Subcutaneous abdominal adipose tissue (tissue), 5 donors: ENCODE data around the gene DHX58.
"Not testable (repeated sequence)": the region's sequence is repeated elsewhere in the genome, so short reads cannot be mapped to it uniquely, and the experiment has no call there.

ENCODE experiments used
- H3K27ac ChIP-seq: one replicate; pipeline ENCODE4 v1.7.0; 2013; ENCODE audit warnings: low read depth, mild to moderate bottlenecking, inconsistent platforms, low read length, moderate library complexity
- H3K27me3 ChIP-seq, 5 donors: one replicate each; pipeline ENCODE4 v1.7.0; 2013; ENCODE audit warnings: low read length in 5 of 5, inconsistent platforms in 1 of 5; ENCODE audit not compliant: control insufficient read depth in 5 of 5, insufficient read depth in 4 of 5
- H3K36me3 ChIP-seq, 5 donors: one replicate each; pipeline ENCODE4 v1.7.0; 2013; ENCODE audit warnings: low read length in 5 of 5; ENCODE audit not compliant: control insufficient read depth in 5 of 5, insufficient read depth in 5 of 5
- H3K4me1 ChIP-seq, 5 donors: one replicate each; pipeline ENCODE4 v1.7.0; 2013; ENCODE audit warnings: low read length in 5 of 5, mild to moderate bottlenecking in 3 of 5, moderate library complexity in 1 of 5; ENCODE audit not compliant: control insufficient read depth in 5 of 5, insufficient read depth in 5 of 5
- H3K4me3 ChIP-seq, 5 donors: one replicate each; pipeline ENCODE4 v1.7.0; 2013; ENCODE audit warnings: low read length in 5 of 5, low read depth in 1 of 5
- H3K9ac ChIP-seq, 5 donors: one replicate each; pipeline ENCODE4 v1.7.0; 2013; ENCODE audit warnings: low read length in 5 of 5, mild to moderate bottlenecking in 4 of 5, moderate library complexity in 3 of 5
- H3K9me3 ChIP-seq, 5 donors: one replicate each; pipeline ENCODE4 v1.7.0; 2013; ENCODE audit warnings: low read length in 5 of 5; ENCODE audit not compliant: control insufficient read depth in 5 of 5
- donor health status: healthy.
- donor health status: healthy.
- donor health status: healthy.
- donor health status: healthy.
- donor health status: healthy.

The DHX58 gene

GRCh38 chr17:42140690-42141089 lies 28.2 kb upstream of the DHX58 start:
- not testable (repeated sequence) for H3K4me3 ChIP-seq, H3K27ac ChIP-seq, H3K9ac ChIP-seq, H3K9me3 ChIP-seq, H3K27me3 ChIP-seq
- peaks cover 18 to 68% (median 59%) of the 10 kb centered on the region in 5 donors for H3K4me1 ChIP-seq
- H3K36me3 ChIP-seq, result peaks cover 0 to 22% (median 15%) of the 10 kb centered on the region in 5 donors

DNA sequence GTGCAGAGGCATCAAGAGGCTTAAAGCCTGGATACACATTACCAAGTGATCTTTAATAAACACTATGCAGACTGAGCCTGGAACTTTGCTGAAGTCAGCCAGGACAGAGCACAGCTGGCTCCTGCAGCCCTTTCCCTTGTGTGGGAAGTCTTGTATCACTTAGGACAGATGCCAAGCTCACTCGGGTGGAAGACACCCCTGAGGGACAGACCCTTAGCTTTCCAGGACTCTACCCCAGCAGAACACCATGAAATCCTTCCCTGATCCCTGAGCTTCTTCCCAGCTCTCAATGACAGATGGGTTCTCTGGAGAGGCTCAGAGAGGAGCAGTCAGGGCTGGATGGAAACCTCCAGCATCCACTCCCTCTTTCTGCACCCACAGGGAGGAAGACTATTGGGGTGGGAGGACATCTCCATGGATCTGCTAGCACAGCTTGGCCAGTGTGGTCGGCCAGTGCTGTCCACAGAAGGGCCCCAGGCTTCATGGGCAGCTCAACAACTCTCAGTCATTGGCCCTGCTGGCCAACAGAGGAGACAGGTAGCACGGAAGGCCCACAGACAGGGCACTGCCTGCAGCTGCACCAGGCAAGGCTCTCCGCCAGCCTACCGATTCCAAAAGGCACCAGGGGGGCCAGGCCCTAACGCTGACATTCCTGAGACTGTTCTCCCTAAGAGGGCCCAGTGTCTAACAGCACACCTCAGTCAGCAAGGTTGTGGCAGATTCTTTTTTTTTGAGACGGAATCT lies 26.4 kb upstream of the DHX58 start:
- H3K27ac ChIP-seq, result peak overlapping the region; percentile 46
- H3K9me3 ChIP-seq, result no peaks in the 10 kb centered on the region
- no peaks in the 10 kb centered on the region for H3K27me3 ChIP-seq
- H3K36me3 ChIP-seq, result peaks cover 0 to 17% (median 9%) of the 10 kb centered on the region in 5 donors
- H3K4me3 ChIP-seq, result peak overlapping the region in 1 of 5 donors; percentile 8
- H3K4me1 ChIP-seq, result peaks cover 23 to 86% (median 77%) of the 10 kb centered on the region in 5 donors
- H3K9ac ChIP-seq, result peak overlapping the region in 3 of 5 donors; percentile 19 to 22 (median 21)

- Histone ChIP-seq H3K36me3 (peaks cover 0 to 17% (median 7%) of the 10 kb centered on the region in 5 donors), H3K4me1 (peaks cover 38 to 88% (median 72%) of the 10 kb centered on the region in 5 donors), H3K27ac (peak overlapping the region; percentile 92), H3K4me3 (peak overlapping the region in 4 of 5 donors; percentile 58 to 63 (median 60)), H3K9me3 (no peaks in the 10 kb centered on the region), H3K9ac (peak overlapping the region; percentile 34 to 68 (median 63)), H3K27me3 (no peaks in the 10 kb centered on the region)
Measured at GRCh38 chr17:42136654-42137051, 24.1 kb upstream of the DHX58 start.

DNA sequence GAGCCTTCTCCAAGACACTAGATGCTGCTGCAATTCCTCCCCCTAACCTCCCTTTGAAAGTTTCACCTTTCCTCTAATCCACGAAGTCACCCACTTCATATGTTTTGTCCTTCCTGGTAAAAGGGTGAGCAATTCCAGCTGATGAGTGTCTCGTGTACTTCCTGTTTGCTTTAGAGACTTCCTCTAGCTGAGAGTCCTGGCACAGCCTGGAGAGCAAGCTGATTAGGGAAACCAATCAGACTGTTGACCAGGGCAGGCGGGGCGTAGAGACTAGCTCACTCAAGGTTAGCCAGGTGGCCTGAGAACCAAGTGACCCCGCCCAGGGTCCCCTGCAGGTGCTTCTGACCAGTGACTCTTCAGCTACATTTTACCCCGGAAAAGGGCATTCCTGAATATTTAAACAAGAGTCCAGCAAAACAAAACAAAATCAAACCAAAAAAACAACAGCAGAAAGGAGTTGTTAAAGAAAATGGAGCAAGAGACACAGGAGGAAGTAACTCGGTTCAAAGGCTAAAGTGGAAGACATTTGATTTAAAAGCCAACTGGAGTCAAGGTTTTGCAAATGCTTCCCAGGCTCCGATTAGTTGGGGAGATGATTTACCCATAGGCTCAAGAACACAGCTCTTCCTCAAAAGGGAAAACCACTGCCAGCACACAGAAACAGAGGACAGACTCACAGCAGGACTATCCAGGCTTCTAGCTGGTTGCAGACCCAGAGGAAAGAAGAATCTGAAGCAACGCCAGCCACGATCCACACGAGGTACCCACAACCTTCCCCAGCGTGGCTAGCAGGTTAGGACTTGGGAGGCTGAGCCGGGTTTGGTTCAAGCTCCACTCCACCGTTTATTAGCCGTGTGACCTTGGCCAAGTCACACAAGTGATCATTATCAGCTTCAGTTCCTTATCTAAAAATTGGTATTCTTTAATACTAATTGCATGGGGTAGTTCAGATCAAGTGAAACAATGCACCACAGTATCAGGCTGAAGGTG lies 23.4 kb upstream of the DHX58 start:
- peaks cover 41 to 88% (median 71%) of the 10 kb centered on the region in 5 donors for H3K4me1 ChIP-seq
- H3K4me3 ChIP-seq, result peak overlapping the region; percentile 28 to 63 (median 59)
- peak overlapping the region; percentile 34 to 68 (median 63) for H3K9ac ChIP-seq
- H3K27me3 ChIP-seq, result no peaks in the 10 kb centered on the region
- H3K27ac ChIP-seq, result peak overlapping the region; percentile 92
- H3K9me3 ChIP-seq, result no peaks in the 10 kb centered on the region
- H3K36me3 ChIP-seq, result peaks cover 0 to 12% (median under 1%) of the 10 kb centered on the region in 5 donors

DNA sequence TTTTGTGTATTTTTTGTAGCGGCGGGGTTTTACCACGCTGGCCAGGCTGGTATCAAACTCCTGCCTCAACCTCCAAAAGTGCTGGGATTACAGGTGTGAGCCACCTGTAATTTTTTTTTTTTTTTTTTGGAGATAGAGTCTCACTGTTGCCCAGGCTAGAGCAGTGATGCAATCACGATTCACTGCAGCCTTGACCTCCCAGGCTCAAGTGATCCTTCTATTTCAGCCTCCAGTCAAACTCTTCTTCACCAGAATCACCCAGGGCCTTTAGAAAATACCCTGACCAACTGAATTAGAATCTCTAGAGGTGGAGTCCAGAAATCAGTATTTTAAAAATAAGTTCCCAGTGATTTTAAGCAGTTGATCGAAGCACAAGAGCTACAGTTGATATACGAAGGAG lies 22.6 kb upstream of the DHX58 start:
- peak overlapping the region in 2 of 5 donors; percentile 9 to 32 for H3K9ac ChIP-seq
- no peaks in the 10 kb centered on the region for H3K9me3 ChIP-seq
- H3K4me3 ChIP-seq, result peak overlapping the region in 3 of 5 donors; percentile 33 to 60 (median 58)
- peaks cover 0 to 18% (median 4%) of the 10 kb centered on the region in 5 donors for H3K36me3 ChIP-seq
- no peaks in the 10 kb centered on the region for H3K27me3 ChIP-seq
- peak overlapping the region; percentile 92 for H3K27ac ChIP-seq
- H3K4me1 ChIP-seq, result peaks cover 41 to 93% (median 78%) of the 10 kb centered on the region in 5 donors

GRCh38 chr17:42133461-42134041 lies 21.0 kb upstream of the DHX58 start:
- Histone ChIP-seq H3K27me3 (no peaks in the 10 kb centered on the region), H3K9me3 (no peaks in the 10 kb centered on the region), H3K4me1 (peaks cover 48 to 93% (median 78%) of the 10 kb centered on the region in 5 donors), H3K9ac (peak overlapping the region in 3 of 5 donors; percentile 29 to 44 (median 31)), H3K27ac (peak overlapping the region; percentile 92), H3K4me3 (no peak overlapping the region), H3K36me3 (peaks cover 0 to 29% (median 20%) of the 10 kb centered on the region in 5 donors)

DNA sequence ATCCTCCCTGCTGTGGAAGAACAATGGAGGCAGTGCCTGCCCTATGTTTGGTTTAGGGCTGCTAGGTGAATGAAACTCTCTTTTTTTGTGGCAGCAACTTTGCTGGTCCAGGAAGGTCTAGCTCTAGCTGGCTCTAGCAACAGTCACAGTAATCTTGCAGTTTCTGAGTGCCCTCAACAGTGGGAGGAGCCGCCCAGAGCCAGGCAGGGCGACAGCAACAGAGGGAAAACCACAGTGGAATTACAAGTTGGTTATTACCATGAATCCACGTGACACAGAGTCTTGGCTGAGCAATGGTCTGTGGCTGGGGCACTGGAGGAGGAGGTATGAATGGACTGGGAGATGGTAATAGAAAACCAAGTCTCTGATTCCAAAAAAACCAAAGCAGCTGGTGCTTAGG lies 20.4 kb upstream of the DHX58 start:
- Histone ChIP-seq H3K36me3 (peaks cover 0 to 35% (median 26%) of the 10 kb centered on the region in 5 donors), H3K27me3 (no peaks in the 10 kb centered on the region), H3K27ac (peak overlapping the region; percentile 92), H3K4me3 (peak overlapping the region in 2 of 5 donors; percentile 1 to 35), H3K4me1 (peaks cover 43 to 91% (median 73%) of the 10 kb centered on the region in 5 donors), H3K9me3 (no peaks in the 10 kb centered on the region), H3K9ac (peak overlapping the region in 2 of 5 donors; percentile 1 to 54)

DNA sequence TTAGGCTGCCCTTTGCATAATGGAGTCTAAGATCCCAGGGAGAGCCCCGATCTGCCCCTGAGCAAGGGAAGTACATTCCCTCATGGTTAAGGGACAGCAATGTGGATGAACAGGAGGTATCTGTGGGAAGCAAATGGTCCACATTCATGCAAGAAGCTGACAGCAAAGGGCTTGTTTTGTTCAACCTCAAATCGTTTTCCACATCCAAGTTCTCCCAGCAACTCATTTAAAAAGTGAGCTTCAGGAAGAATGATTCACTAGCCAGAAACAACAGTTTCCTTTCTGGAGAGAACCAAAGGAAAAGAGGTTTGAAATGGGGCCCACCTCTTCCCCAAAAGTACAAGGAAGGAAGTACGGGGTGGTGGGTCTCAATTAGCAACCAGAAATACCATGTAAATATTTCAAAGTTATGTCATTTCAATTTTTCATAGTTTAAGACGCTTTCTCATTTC lies 19.5 kb upstream of the DHX58 start:
- Histone ChIP-seq H3K4me1 (peaks cover 43 to 89% (median 72%) of the 10 kb centered on the region in 5 donors), H3K27ac (peak overlapping the region; percentile 92), H3K27me3 (no peaks in the 10 kb centered on the region), H3K9ac (peak overlapping the region in 2 of 5 donors; percentile 9 to 54), H3K9me3 (no peaks in the 10 kb centered on the region), H3K4me3 (peak overlapping the region in 2 of 5 donors; percentile 1 to 35), H3K36me3 (peaks cover 3 to 45% (median 34%) of the 10 kb centered on the region in 5 donors)

GRCh38 chr17:42131232-42131631 lies 18.7 kb upstream of the DHX58 start:
- Histone ChIP-seq H3K9me3 (no peaks in the 10 kb centered on the region), H3K36me3 (peaks cover 5 to 52% (median 42%) of the 10 kb centered on the region in 5 donors), H3K9ac (peak overlapping the region in 3 of 5 donors; percentile 47 to 58 (median 54)), H3K27ac (peak overlapping the region; percentile 91), H3K4me1 (peaks cover 40 to 82% (median 66%) of the 10 kb centered on the region in 5 donors), H3K4me3 (peak overlapping the region in 1 of 5 donors; percentile 29), H3K27me3 (no peaks in the 10 kb centered on the region)
